HG03045 (cell line): ENCODE results near the gene CSN1S1.
"Not testable (repeated sequence)": the region's sequence is repeated elsewhere in the genome, so short reads cannot be mapped to it uniquely, and the experiment has no call there.

ENCODE experiments used
- ATAC-seq: cut with Tn5 transposase; IDR thresholded peaks from one replicate; pipeline ENCODE4 v1.9.1; 2021; ENCODE audit warnings: mild to moderate bottlenecking, moderate library complexity; ENCODE audit not compliant: unreplicated experiment

CSN1S1 gene

GRCh38 chr4:69930768-69931167, at the start of gene CSN1S1:
Gene CSN1S1, plus strand, starts transcription at chr4:69931068. Its CDS starts 1,488 bp downstream, at chr4:69932556.
- ATAC-seq, result no peak

GRCh38 chr4:69881173-69881773, 49.6 kb upstream of the CSN1S1 start:
- ATAC-seq, result peak; percentile 84

DNA sequence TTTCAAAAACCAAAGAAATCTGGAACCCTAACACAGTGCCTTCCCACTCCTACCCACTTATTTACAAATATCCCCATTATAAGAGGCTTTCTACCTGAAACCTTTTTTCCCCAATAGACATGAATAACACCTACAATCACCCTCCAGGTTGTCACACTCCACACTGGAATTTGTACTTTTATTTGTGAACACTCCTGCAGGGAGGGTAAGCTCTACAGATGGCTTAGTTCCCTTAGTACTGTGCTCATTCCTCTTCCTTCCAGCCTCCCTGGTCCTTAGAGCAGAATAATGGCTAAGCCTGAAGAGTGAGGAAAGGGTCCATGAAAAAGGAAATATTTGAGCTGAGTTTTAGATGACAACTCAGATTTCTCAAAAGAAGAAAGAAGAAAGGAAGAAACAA, 48.7 kb upstream of the CSN1S1 start:
- ATAC-seq, result no peak

- ATAC-seq, result no peak
Measured at GRCh38 chr4:69888336-69888735, 42.5 kb upstream of the CSN1S1 start.

GRCh38 chr4:69894186-69894585, 36.7 kb upstream of the CSN1S1 start:
- no peak for ATAC-seq

DNA sequence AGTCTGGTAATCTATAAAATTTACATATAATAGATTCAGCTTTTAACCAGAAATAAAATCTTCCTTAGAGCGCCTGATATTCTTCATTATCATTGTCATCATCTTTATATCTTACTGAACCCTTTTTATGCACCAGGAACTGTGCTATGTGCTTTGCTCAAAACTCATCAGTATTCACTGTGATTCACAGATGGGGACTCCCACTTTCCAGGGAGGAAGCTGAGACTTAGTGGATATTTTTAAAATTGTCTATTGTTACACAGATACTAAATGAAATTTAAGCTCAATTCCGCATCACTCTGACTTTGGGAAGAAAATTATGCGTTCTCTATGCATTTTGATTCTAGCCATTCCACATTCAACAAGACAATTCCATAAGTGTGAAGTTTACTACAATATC, 36.1 kb upstream of the CSN1S1 start:
- no peak for ATAC-seq

GRCh38 chr4:69896530-69897116, 34.2 kb upstream of the CSN1S1 start:
- ATAC-seq, result no peak

DNA sequence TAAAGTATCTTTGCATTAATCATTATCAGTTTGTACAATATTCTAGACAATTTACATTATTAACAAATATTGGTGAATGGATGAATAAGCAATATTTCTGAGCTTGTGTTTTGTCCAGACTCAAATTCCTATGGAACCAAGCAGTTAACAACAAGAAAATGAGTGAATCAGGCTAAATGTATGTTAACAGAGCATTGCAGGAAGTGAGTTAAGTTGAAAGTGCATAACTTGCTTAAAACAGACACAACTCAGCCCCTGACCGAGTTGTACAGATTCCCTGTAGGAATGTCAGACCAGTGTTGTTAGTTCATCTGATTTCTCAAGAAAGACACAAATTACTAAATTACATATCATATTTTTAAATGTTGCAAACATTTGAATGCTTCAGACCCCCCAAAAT, 23.7 kb upstream of the CSN1S1 start:
- no peak for ATAC-seq

GRCh38 chr4:69909195-69909594, 21.7 kb upstream of the CSN1S1 start:
- ATAC-seq, result no peak

- ATAC-seq, result peak; percentile 86
Measured at GRCh38 chr4:69910016-69910782, 20.7 kb upstream of the CSN1S1 start.

GRCh38 chr4:69920874-69921273, 10.0 kb upstream of the CSN1S1 start:
- no peak for ATAC-seq

- ATAC-seq, result not testable (repeated sequence)
Measured at GRCh38 chr4:69923782-69924410, 7.0 kb upstream of the CSN1S1 start.

DNA sequence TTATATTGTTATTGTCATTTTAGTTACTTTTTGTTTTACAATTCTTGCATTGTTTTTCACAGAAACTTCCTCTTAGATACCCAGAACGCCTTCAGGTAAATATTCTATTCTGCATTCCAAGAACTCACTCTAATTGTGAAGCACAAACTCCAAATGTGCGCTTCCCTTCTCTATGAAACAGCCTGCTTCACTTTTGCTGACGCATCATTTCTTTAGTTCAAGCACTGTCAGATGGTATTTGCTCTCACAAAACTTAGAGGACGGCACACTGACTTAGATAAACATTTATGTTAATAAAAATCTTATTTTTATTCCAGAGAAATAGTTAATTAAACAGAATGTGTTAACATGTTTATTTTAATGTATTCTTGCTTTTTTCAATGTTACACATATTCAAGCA, 3.3 kb downstream of the CSN1S1 start:
- no peak for ATAC-seq

GRCh38 chr4:69936566-69936965, 5.7 kb downstream of the CSN1S1 start:
- ATAC-seq, result no peak

DNA sequence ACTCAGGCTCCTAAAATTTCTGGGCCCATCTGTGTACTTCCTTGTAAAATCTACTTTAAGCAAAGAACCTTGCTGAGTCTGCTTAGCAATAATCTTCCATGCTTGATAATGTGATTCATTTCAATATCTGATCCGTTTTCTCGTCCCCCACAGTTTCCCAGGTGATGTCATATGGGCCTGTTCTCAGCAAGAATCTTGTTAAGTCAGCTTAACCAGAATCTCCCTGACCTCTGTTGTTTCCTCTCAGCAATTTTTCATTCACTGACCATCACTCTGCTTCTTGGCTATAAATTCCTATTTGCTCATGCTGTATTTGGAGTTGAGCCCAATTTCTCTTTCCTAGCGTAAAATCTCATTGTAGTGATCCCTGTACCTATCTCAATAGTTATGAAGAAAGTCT, 20.7 kb downstream of the CSN1S1 start:
- no peak for ATAC-seq

GRCh38 chr4:69957209-69957608, 26.3 kb downstream of the CSN1S1 start:
- no peak for ATAC-seq

GRCh38 chr4:69965628-69966027, 34.8 kb downstream of the CSN1S1 start, which contains the start of gene CSN2:
Gene CSN2, minus strand, starts transcription at chr4:69965728. Its CDS starts 4,733 bp downstream, at chr4:69960995.
- ATAC-seq, result no peak

DNA sequence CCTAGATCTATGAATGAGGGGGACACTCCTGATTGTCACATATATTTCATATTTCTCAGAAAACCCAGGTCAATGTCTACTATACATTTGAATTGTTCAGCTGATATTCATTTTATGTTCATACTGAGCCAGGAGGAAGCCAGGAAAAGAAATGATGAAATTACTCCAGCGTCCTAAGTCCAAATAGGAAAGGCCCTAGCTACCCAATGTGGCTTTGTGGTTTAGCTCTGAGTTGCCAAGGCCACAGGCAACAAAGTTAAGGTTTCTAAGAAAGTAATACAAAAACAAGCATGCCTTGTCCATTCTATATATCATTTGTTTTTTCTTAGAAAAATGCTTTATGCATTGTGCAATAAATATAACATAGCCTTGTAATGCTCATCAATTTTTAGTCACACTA, 39.2 kb downstream of the CSN1S1 start:
- no peak for ATAC-seq

- ATAC-seq, result no peak
Measured at GRCh38 chr4:69974631-69975030, 43.8 kb downstream of the CSN1S1 start.

DNA sequence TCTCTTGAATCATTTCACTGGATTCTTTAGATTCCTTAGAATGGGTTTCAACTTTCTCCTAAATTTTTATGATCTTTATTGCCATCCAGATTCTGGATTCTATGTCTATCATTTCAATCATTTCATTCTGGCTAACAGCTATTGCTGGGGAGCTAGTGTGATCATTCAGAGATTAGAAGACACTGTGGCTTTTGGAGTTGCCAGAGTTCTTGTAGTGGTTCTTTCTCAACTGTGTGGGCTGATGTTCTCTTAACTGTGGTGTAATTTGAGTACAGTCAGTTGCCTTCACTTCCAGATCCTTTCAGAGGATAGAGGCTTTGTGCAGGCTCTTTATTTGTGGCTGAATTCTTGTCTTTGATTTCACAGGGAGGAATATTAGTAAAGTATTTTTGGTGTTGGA, 46.7 kb downstream of the CSN1S1 start:
- ATAC-seq, result no peak

- no peak for ATAC-seq
Measured at GRCh38 chr4:69984030-69984443, 53.2 kb downstream of the CSN1S1 start.

- no peak for ATAC-seq
Measured at GRCh38 chr4:69986663-69987062, 55.8 kb downstream of the CSN1S1 start.
